Liver (tissue), 3 donors: ENCODE data around the gene POU2AF3.

Experiments used
- CTCF ChIP-seq: fragments of 150-350 bp; IDR thresholded peaks from 2 replicates; pipeline ENCODE4 v1.5.1; 2017; ENCODE audit warnings: improper control_type of control experiment, low read depth, low read length; ENCODE audit not compliant: missing input control
- RXRA ChIP-seq, 2 donors: IDR thresholded peaks; 2 replicates each; pipeline ENCODE4 v1.6.1; 2017 to 2018; ENCODE audit warnings: antibody characterized with exemption in 2 of 2, mild to moderate bottlenecking in 1 of 2
- donor health status: healthy.
- donor health status: healthy.

GRCh38 chr11:111307472-111308108, 9.2 kb downstream of the POU2AF3 start:
- no peak for TF ChIP-seq RXRA (IDR thresholded peaks at IDR 0.05)
- TF ChIP-seq CTCF = no peak
